ENCODE data around the gene AMPD2.
"Not testable (repeated sequence)": the region's sequence is repeated elsewhere in the genome, so short reads cannot be mapped to it uniquely, and the experiment has no call there.

AMPD2 gene

DNA sequence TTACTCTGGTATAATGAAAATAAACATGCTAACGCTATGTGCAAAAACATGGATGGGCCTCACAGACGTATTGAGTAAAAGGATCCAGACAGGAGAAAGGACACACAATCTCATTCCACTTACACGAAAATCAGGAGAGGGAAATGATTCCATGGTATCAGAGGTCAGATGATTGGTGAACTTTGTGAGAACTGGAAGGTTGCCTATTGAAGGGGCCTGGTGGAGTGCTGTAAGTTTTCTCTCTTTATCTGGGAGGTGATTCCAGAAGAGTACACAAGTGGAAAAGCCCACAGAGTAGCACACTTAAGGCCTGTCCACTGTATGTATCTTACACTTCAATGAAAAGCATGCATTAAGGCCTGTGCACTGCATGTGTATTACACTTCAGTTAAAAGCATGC lies 57.8 kb downstream of the AMPD2 start:
- no peaks in the 10 kb centered on the region for H3K9me3 ChIP-seq (ENCODE audit: severe bottlenecking)
- no peak for DNase-seq

DNA sequence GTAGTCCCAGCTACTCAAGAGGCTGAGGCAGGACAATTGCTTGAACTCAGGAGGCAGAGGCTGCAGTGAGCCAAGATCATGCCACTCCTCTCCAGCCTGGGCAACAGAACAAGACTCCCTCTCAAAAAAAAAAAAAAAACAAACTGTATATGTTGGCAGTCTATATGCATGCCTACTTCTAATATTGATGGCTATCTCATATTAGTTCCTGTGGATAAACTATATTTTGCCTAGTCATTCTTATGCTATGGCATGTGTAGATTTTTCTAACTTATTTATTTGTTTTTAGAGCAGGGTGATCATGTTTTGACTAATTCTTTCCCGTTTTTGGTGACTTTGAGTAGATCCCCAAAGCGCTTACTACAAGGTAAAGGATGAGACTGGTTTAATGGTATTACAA lies 59.0 kb downstream of the AMPD2 start:
- H3K4me3 ChIP-seq (ENCODE audit: low read depth, low read length); H3K27me3 ChIP-seq (ENCODE audit: insufficient read depth, low read depth, severe bottlenecking); H3K36me3 ChIP-seq; DNase-seq; H3K27ac ChIP-seq; H3K9me3 ChIP-seq (ENCODE audit: severe bottlenecking): not testable (repeated sequence)

More for the DNA sequence above, 57.8 kb downstream of the AMPD2 start:
- Histone ChIP-seq H3K27ac (no peak overlapping the region), H3K4me3 (ENCODE audit: low read depth, low read length) (no peak overlapping the region), H3K27me3 (ENCODE audit: insufficient read depth, low read depth, severe bottlenecking) (no peaks in the 10 kb centered on the region), H3K36me3 (no peaks in the 10 kb centered on the region)
- TF ChIP-seq, protein P1, sequence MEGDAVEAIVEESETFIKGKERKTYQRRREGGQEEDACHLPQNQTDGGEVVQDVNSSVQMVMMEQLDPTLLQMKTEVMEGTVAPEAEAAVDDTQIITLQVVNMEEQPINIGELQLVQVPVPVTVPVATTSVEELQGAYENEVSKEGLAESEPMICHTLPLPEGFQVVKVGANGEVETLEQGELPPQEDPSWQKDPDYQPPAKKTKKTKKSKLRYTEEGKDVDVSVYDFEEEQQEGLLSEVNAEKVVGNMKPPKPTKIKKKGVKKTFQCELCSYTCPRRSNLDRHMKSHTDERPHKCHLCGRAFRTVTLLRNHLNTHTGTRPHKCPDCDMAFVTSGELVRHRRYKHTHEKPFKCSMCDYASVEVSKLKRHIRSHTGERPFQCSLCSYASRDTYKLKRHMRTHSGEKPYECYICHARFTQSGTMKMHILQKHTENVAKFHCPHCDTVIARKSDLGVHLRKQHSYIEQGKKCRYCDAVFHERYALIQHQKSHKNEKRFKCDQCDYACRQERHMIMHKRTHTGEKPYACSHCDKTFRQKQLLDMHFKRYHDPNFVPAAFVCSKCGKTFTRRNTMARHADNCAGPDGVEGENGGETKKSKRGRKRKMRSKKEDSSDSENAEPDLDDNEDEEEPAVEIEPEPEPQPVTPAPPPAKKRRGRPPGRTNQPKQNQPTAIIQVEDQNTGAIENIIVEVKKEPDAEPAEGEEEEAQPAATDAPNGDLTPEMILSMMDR (IDR thresholded peaks at IDR 0.05; ENCODE audit: low read depth, low read length) = no peak

Data from WERI-Rb-1 (cell line).